IMR-90 (cell line): ENCODE measurements around the gene CFAP97. TPM values are rescaled to one million over a fixed set of nuclear protein-coding genes. Genes with fewer than 3 reads are reported as not detected.
A peak's percentile ranks its signal among the peaks of the same experiment; 100 is the strongest.

Source experiments
- ATAC-seq: fragments of 200-7000 bp; cut with Tn5 transposase; 2 replicates; pipeline ENCODE4 v1.9.1; 2020; ENCODE audit warnings: low read depth, mild to moderate bottlenecking, moderate library complexity
- BruUV-seq: library from RNA; stranded (reverse); fragments of 400-500 nt; replicated peaks from 2 replicates; lab custom pipeline; 2021; lab: Mats Ljungman, UMichigan
- CTCF ChIA-PET: fragments of 300-600 bp; formaldehyde crosslinking; extraction: SDS; loops from one replicate; lab custom pipeline; 2021; ENCODE audit warnings: antibody characterized with exemption; lab: Yijun Ruan, JAX
- POLR2A ChIA-PET: fragments of 300-600 bp; sonication (Branson Sonifier 250); formaldehyde crosslinking; loops from one replicate; lab custom pipeline; 2022; ENCODE audit warnings: antibody characterized with exemption; ENCODE audit not compliant: unreplicated experiment; lab: Charles Lee
- DNase-seq: peaks from one replicate; pipeline ENCODE4 v3.0.0; 2013
- H2AFZ ChIP-seq: replicated peaks from 2 replicates; pipeline ENCODE3; 2013; ENCODE audit warnings: low read length, mild to moderate bottlenecking; ENCODE audit not compliant: poor library complexity
- H2AK5ac ChIP-seq: 2 replicates; pipeline ENCODE4 v1.6.1; 2013; ENCODE audit warnings: low read depth, low read length, inconsistent platforms
- H2AK9ac ChIP-seq: replicated peaks from 2 replicates; pipeline ENCODE3; 2013; ENCODE audit warnings: mild to moderate bottlenecking, low read depth, low read length, moderate library complexity; ENCODE audit not compliant: poor library complexity
- H2BK120ac ChIP-seq: 2 replicates; pipeline ENCODE4 v1.6.1; 2013; ENCODE audit warnings: low read depth, low read length, inconsistent platforms
- H2BK15ac ChIP-seq: 3 replicates; pipeline ENCODE4 v1.6.1; 2013; ENCODE audit warnings: low read depth, low read length, inconsistent platforms
- H2BK20ac ChIP-seq: 2 replicates; pipeline ENCODE4 v1.6.1; 2013; ENCODE audit warnings: low read depth, mild to moderate bottlenecking, inconsistent platforms, low read length, moderate library complexity
- H2BK5ac ChIP-seq: 2 replicates; pipeline ENCODE4 v1.6.1; 2013; ENCODE audit warnings: mild to moderate bottlenecking, low read depth, low read length, inconsistent platforms; ENCODE audit not compliant: poor library complexity, severe bottlenecking
- H3K14ac ChIP-seq: replicated peaks from 2 replicates; pipeline ENCODE4 v1.6.1; 2013; ENCODE audit warnings: low read depth, low read length, inconsistent platforms
- H3K18ac ChIP-seq: 2 replicates; pipeline ENCODE4 v1.6.1; 2013; ENCODE audit warnings: low read depth, low read length, control low read depth
- H3K23ac ChIP-seq: 2 replicates; pipeline ENCODE4 v1.6.1; 2013; ENCODE audit warnings: low read depth, low read length, inconsistent platforms
- H3K27ac ChIP-seq: 2 replicates; pipeline ENCODE4 v1.5.1; 2013; ENCODE audit warnings: mild to moderate bottlenecking, control low read depth, low read length; ENCODE audit not compliant: insufficient read depth
- H3K27me3 ChIP-seq: 2 replicates; pipeline ENCODE4 v1.6.1; 2013; ENCODE audit warnings: low read length; ENCODE audit not compliant: control insufficient read depth, insufficient read depth
- H3K36me3 ChIP-seq: 2 replicates; pipeline ENCODE4 v1.6.1; 2013; ENCODE audit warnings: low read length, mixed read lengths; ENCODE audit not compliant: control insufficient read depth, insufficient read depth
- H3K4ac ChIP-seq: 2 replicates; pipeline ENCODE4 v1.6.1; 2013; ENCODE audit warnings: low read depth, low read length, inconsistent platforms
- H3K4me1 ChIP-seq: 2 replicates; pipeline ENCODE4 v1.6.1; 2013; ENCODE audit warnings: low read length, mixed read lengths; ENCODE audit not compliant: control insufficient read depth, insufficient read depth
- H3K4me2 ChIP-seq: 2 replicates; pipeline ENCODE4 v1.6.1; 2013; ENCODE audit warnings: low read depth, mild to moderate bottlenecking, control low read depth, low read length, moderate library complexity
- H3K4me3 ChIP-seq: 2 replicates; pipeline ENCODE4 v1.5.1; 2013; ENCODE audit warnings: low read depth, mild to moderate bottlenecking, control low read depth, low read length, moderate library complexity; ENCODE audit not compliant: insufficient read depth
- H3K56ac ChIP-seq: 2 replicates; pipeline ENCODE4 v1.6.1; 2013; ENCODE audit warnings: low read length, inconsistent platforms; ENCODE audit not compliant: insufficient read depth; ENCODE audit errors: extremely low read depth
- H3K79me1 ChIP-seq, 2 experiments: 2 replicates each; pipeline ENCODE4 v1.6.1; 2013; ENCODE audit warnings: low read length in 2 of 2, inconsistent platforms in 1 of 2, low read depth in 1 of 2
- H3K9ac ChIP-seq: 2 replicates; pipeline ENCODE4 v1.6.1; 2013; ENCODE audit warnings: low read depth, low read length, control low read depth
- H3K9me1 ChIP-seq: 2 replicates; pipeline ENCODE4 v1.6.1; 2013; ENCODE audit warnings: low read length, inconsistent platforms; ENCODE audit not compliant: insufficient read depth
- H3K9me3 ChIP-seq: 2 replicates; pipeline ENCODE4 v1.6.1; 2013; ENCODE audit warnings: low read length; ENCODE audit not compliant: control insufficient read depth, insufficient read depth
- H4K20me1 ChIP-seq: 2 replicates; pipeline ENCODE4 v1.6.1; 2013; ENCODE audit warnings: low read length, inconsistent platforms; ENCODE audit not compliant: insufficient read depth
- H4K5ac ChIP-seq: 2 replicates; pipeline ENCODE4 v1.6.1; 2013; ENCODE audit warnings: mild to moderate bottlenecking, low read depth, low read length, control low read depth
- H4K8ac ChIP-seq, 2 experiments: 2 replicates each; pipeline ENCODE4 v1.6.1; 2013; ENCODE audit warnings: low read depth in 2 of 2, low read length in 2 of 2, control low read depth in 1 of 2, inconsistent platforms in 1 of 2
- H4K91ac ChIP-seq: 2 replicates; pipeline ENCODE4 v1.6.1; 2013; ENCODE audit warnings: low read depth, low read length, inconsistent platforms; ENCODE audit not compliant: insufficient read depth
- BHLHE40 ChIP-seq: fragments of 150-350 bp; IDR thresholded peaks from 2 replicates; pipeline ENCODE4 v1.6.1; 2016; ENCODE audit warnings: mild to moderate bottlenecking, low read depth, low read length
- CEBPB ChIP-seq: IDR thresholded peaks from 2 replicates; pipeline ENCODE4 v1.6.1; 2012; ENCODE audit warnings: low read depth, low read length, improper control_type of control experiment
- CHD1 ChIP-seq: IDR thresholded peaks from 2 replicates; pipeline ENCODE4 v1.6.1; 2012; ENCODE audit warnings: low read depth, low read length, improper control_type of control experiment
- ELK1 ChIP-seq: fragments of 150-350 bp; IDR thresholded peaks from 2 replicates; pipeline ENCODE4 v1.6.1; 2016; ENCODE audit warnings: low read depth, mild to moderate bottlenecking, low read length, moderate library complexity, borderline replicate concordance
- FOS ChIP-seq: fragments of 150-350 bp; IDR thresholded peaks from 2 replicates; pipeline ENCODE4 v1.6.1; 2016; ENCODE audit warnings: low read depth, low read length
- MAFK ChIP-seq: IDR thresholded peaks from 2 replicates; pipeline ENCODE4 v1.6.1; 2012; ENCODE audit warnings: low read depth, low read length, improper control_type of control experiment
- MAZ ChIP-seq: IDR thresholded peaks from 2 replicates; pipeline ENCODE4 v1.6.1; 2012; ENCODE audit warnings: low read depth, mild to moderate bottlenecking, low read length, improper control_type of control experiment, moderate library complexity, borderline replicate concordance
- MXI1 ChIP-seq: IDR thresholded peaks from 2 replicates; pipeline ENCODE4 v1.6.1; 2012; ENCODE audit warnings: low read depth, mild to moderate bottlenecking, low read length, moderate library complexity, borderline replicate concordance
- NFE2L2 ChIP-seq: fragments of 150-350 bp; IDR thresholded peaks from 2 replicates; pipeline ENCODE4 v1.6.1; 2016; ENCODE audit warnings: low read depth, mild to moderate bottlenecking, low read length
- POLR2A ChIP-seq: IDR thresholded peaks from 2 replicates; pipeline ENCODE4 v1.6.1; 2012; ENCODE audit warnings: mild to moderate bottlenecking, low read depth, low read length
- RAD21 ChIP-seq: IDR thresholded peaks from 2 replicates; pipeline ENCODE4 v1.6.1; 2012; ENCODE audit warnings: low read length, improper control_type of control experiment
- RCOR1 ChIP-seq: IDR thresholded peaks from 2 replicates; pipeline ENCODE4 v1.6.1; 2012; ENCODE audit warnings: mild to moderate bottlenecking, low read length, improper control_type of control experiment; ENCODE audit not compliant: insufficient replicate concordance
- RFX5 ChIP-seq: IDR thresholded peaks from 2 replicates; pipeline ENCODE4 v1.8.0; 2012; ENCODE audit warnings: low read depth, mild to moderate bottlenecking, low read length, moderate library complexity
- SMC3 ChIP-seq: fragments of 150-350 bp; IDR thresholded peaks from 2 replicates; pipeline ENCODE4 v1.6.1; 2016; ENCODE audit warnings: low read depth, mild to moderate bottlenecking, antibody characterized with exemption, low read length, moderate library complexity
- USF2 ChIP-seq: fragments of 150-350 bp; IDR thresholded peaks from 2 replicates; pipeline ENCODE4 v1.6.1; 2017; ENCODE audit warnings: mild to moderate bottlenecking, antibody characterized with exemption, low read length, low read depth
- WGBS, 2 experiments: methylation state at CpG; one replicate each; pipeline versions ENCODE4 v1.1.5 to v1.1.7; 2013; ENCODE audit warnings: missing lambda C conversion rate in 2 of 2; ENCODE audit not compliant: insufficient read length in 1 of 2; ENCODE audit errors: extremely low coverage in 2 of 2; 5-methylcytosine and 5-hydroxymethylcytosine counted together
- dilution Hi-C: fragments of 300-500 bp; cut with HindIII; formaldehyde crosslinking; loops from one replicate; pipeline ENCODE4 v1.14.3; 2018; ENCODE audit warnings: low sequenced_read_pairs; ENCODE audit not compliant: unreplicated experiment
- in situ Hi-C: fragments of 300-500 bp; cut with MboI; formaldehyde crosslinking; loops from 3 replicates; pipeline ENCODE4 v1.14.3; 2019; ENCODE audit warnings: low sequenced_read_pairs, inconsistent platforms, mixed read lengths
- intact Hi-C: fragments of 100-400 bp; cut with micrococcal nuclease; formaldehyde crosslinking; loops from 2 replicates; pipeline ENCODE4 v1.10.0; 2022
- polyA plus RNA-seq, 3 experiments: library from polyadenylated mRNA; depleted of rRNA; stranded (reverse); fragments of >200 nt; gene quantifications; 2 replicates each; pipeline ENCODE4 v1.2.3, GENCODE V29; 2012; ENCODE audit warnings: low replicate concordance in 1 of 3
- total RNA-seq: library from RNA; depleted of rRNA; stranded (reverse); fragments of >200 nt; gene quantifications from 2 replicates; pipeline ENCODE4 v1.2.3, GENCODE V29; 2012
- TF ChIP-seq, protein P1 (sequence below): conservative IDR thresholded peaks from 2 replicates; pipeline ENCODE4 v1.5.1; 2012; ENCODE audit warnings: mild to moderate bottlenecking, low read depth, low read length, improper control_type of control experiment

Gene CFAP97
- total and polyA plus RNA-seq, 2 of the 4 experiments (the other 2 are of a cell fraction) = 14.5 to 16.0 TPM

GRCh38 chr4:185115827-185116232, 88.0 kb downstream of the CFAP97 start:
- peak overlapping the region; percentile 80 for H2AFZ ChIP-seq
- H2BK15ac ChIP-seq = no peak overlapping the region
- peaks cover 7% of the 10 kb centered on the region for H3K9me1 ChIP-seq
- no peak overlapping the region for H3K27ac ChIP-seq
- no peaks in the 10 kb centered on the region for H3K9me3 ChIP-seq
- no peak overlapping the region for H3K14ac ChIP-seq
- no peak overlapping the region for H2BK20ac ChIP-seq
- no peak overlapping the region for H4K5ac ChIP-seq
- no peaks in the 10 kb centered on the region for H3K36me3 ChIP-seq
- H3K23ac ChIP-seq = no peak overlapping the region
- ChIA-PET POLR2A (no interaction called here), CTCF (interaction anchor here (1.4 kb wide), 1 partner anchor 19 kb away, joined by 3 read pairs; no protein-coding TSS in a partner anchor)
- H3K4me1 ChIP-seq = peaks cover 3% of the 10 kb centered on the region; the same call in 1 of the 2 replicates
- no TSS peak for BruUV-seq
- no peak for TF ChIP-seq FOS
- TF ChIP-seq ELK1 = no peak
- TF ChIP-seq MAFK = no peak
- TF ChIP-seq, protein P1, sequence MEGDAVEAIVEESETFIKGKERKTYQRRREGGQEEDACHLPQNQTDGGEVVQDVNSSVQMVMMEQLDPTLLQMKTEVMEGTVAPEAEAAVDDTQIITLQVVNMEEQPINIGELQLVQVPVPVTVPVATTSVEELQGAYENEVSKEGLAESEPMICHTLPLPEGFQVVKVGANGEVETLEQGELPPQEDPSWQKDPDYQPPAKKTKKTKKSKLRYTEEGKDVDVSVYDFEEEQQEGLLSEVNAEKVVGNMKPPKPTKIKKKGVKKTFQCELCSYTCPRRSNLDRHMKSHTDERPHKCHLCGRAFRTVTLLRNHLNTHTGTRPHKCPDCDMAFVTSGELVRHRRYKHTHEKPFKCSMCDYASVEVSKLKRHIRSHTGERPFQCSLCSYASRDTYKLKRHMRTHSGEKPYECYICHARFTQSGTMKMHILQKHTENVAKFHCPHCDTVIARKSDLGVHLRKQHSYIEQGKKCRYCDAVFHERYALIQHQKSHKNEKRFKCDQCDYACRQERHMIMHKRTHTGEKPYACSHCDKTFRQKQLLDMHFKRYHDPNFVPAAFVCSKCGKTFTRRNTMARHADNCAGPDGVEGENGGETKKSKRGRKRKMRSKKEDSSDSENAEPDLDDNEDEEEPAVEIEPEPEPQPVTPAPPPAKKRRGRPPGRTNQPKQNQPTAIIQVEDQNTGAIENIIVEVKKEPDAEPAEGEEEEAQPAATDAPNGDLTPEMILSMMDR = no peak
- TF ChIP-seq RAD21 = no peak
- TF ChIP-seq CEBPB = no peak
- TF ChIP-seq CHD1 = no peak
- no peak for TF ChIP-seq SMC3
- TF ChIP-seq MAZ = no peak
- TF ChIP-seq POLR2A = no peak
- TF ChIP-seq RFX5 = no peak
- no peak for TF ChIP-seq USF2
- no peak for TF ChIP-seq BHLHE40
- no peak for TF ChIP-seq NFE2L2
- TF ChIP-seq MXI1 = no peak
- no peak for TF ChIP-seq RCOR1
- peak; percentile 94 for DNase-seq
- H3K4me2 ChIP-seq = no peak overlapping the region; the same call in 1 of the 2 replicates
- H4K91ac ChIP-seq = no peak overlapping the region
- H3K18ac ChIP-seq = no peak overlapping the region
- WGBS, 2 experiments = no CpG with 5 or more reads among the region's 9 CpGs
- ATAC-seq = peak; percentile 72
- no peak overlapping the region for H2BK5ac ChIP-seq
- H3K27me3 ChIP-seq = no peaks in the 10 kb centered on the region
- dilution Hi-C loops (no loop called here), intact Hi-C loops (no loop called here), in situ Hi-C loops (no loop called here)
- no peaks in the 10 kb centered on the region for H4K20me1 ChIP-seq
- H3K4me3 ChIP-seq = no peak overlapping the region
- H2AK9ac ChIP-seq = no peak overlapping the region
- H3K56ac ChIP-seq = no peak overlapping the region
- no peak overlapping the region for H2AK5ac ChIP-seq
- no peaks in the 10 kb centered on the region for H3K79me1 ChIP-seq
- no peak overlapping the region for H3K4ac ChIP-seq
- no peak overlapping the region for H3K9ac ChIP-seq
- no peak overlapping the region for H2BK120ac ChIP-seq
- H4K8ac ChIP-seq = no peak overlapping the region
